Lower leg skin (tissue), 4 donors: ENCODE measurements around the gene TMEM115. TPM values are rescaled to one million over a fixed set of nuclear protein-coding genes. Genes with fewer than 3 reads are reported as not detected.

Experiments used
- DNase-seq, 2 donors: peaks; one replicate each; pipeline ENCODE4 v3.0.0-alpha.2; 2019; ENCODE audit warnings: low spot score in 2 of 2
- H3K4me3 ChIP-seq: fragments of 200-600 bp; sonication (generic); 2 replicates; pipeline ENCODE4 v1.5.1; 2017; ENCODE audit warnings: mild to moderate bottlenecking, low read depth; ENCODE audit not compliant: poor library complexity, severe bottlenecking
- POLR2A ChIP-seq, 2 donors: fragments of 450-650 bp; IDR thresholded peaks; one replicate each; pipeline ENCODE4 v1.6.1; 2016 to 2017; ENCODE audit warnings: antibody characterized with exemption in 2 of 2, mild to moderate bottlenecking in 1 of 2, moderate library complexity in 1 of 2
- WGBS, 2 donors: methylation state at CpG; one replicate each; pipeline ENCODE4 v1.1.5; 2018; 5-methylcytosine and 5-hydroxymethylcytosine counted together
- intact Hi-C: fragments of 100-400 bp; cut with DNase I; formaldehyde crosslinking; loops from one replicate; pipeline ENCODE4 v1.15.0; 2023; ENCODE audit warnings: low total_unique reads
- total RNA-seq, 4 donors: library from RNA; depleted of rRNA; stranded (reverse); fragments of >200 nt; gene quantifications; one replicate each; pipeline ENCODE4 v1.1.0, GENCODE V29; 2016
- TF ChIP-seq, protein P1 (sequence below), 3 donors: fragments of 450-650 bp; IDR thresholded peaks; one replicate each; pipeline ENCODE4 v1.5.1; 2016; ENCODE audit warnings: antibody characterized with exemption in 3 of 3, mild to moderate bottlenecking in 3 of 3, moderate library complexity in 2 of 3

Gene TMEM115
- total RNA-seq, 4 donors from 2014 or later, result 90.5 to 92.7 (median 92.4) TPM

DNA sequence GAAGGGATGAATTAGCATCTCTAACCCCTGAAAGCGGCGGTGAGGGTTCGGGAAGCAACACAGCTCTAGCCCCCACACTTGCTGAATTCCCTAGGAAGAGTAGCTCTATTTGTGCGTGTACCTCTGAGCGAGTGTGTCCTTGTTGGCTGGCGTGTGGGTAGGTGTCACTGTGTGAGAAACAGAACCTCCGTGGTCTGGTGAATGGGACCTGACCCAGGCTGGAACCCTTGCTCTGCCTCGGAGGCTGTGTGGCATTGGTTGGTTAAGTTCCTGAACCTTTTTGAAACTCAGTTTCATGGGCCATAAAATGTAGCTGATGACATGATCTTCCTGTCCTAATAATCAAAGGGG is 414 bp upstream of the TMEM115 start:
- H3K4me3 ChIP-seq, result no peak overlapping the region
- no peak for DNase-seq
- intact Hi-C loops, result no loop called here
- TF ChIP-seq, protein P1, sequence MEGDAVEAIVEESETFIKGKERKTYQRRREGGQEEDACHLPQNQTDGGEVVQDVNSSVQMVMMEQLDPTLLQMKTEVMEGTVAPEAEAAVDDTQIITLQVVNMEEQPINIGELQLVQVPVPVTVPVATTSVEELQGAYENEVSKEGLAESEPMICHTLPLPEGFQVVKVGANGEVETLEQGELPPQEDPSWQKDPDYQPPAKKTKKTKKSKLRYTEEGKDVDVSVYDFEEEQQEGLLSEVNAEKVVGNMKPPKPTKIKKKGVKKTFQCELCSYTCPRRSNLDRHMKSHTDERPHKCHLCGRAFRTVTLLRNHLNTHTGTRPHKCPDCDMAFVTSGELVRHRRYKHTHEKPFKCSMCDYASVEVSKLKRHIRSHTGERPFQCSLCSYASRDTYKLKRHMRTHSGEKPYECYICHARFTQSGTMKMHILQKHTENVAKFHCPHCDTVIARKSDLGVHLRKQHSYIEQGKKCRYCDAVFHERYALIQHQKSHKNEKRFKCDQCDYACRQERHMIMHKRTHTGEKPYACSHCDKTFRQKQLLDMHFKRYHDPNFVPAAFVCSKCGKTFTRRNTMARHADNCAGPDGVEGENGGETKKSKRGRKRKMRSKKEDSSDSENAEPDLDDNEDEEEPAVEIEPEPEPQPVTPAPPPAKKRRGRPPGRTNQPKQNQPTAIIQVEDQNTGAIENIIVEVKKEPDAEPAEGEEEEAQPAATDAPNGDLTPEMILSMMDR (IDR thresholded peaks at IDR 0.05), result no peak
- TF ChIP-seq POLR2A (IDR thresholded peaks at IDR 0.05), result no peak
- 22 to 29% methylated on average over 8 of the region's 8 CpGs for WGBS, 2 donors

DNA sequence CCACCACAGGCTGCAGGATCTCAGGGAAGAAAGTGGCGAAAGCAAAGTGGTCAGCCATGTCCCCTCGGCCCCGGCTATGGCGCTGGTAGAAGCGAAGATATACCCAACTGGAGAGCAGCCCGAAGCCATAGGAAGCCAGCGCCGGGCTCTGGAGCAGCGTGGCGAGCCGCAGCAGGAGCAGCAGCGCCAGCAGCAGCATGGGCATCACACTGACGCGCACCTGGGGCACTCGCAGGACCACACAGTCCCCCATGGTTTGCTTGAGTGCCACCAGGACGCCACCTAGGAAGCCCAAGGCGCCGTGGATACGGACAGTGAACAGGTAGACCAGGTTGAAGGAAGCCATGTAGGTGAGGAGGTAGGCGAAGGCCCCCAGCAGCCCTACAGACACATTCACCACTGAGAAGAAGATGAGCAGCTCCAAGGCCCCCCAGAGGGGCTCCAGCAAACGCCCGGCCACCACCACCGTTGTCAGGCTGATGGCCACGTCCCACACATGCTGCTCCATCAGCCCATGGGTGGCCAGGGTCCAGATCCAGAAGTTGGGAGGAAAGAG is 888 bp downstream of the TMEM115 start:
- 23 to 37% methylated on average over 23 to 24 of the region's 24 CpGs for WGBS, 2 donors
- DNase-seq, result no peak
- intact Hi-C loops, result no loop called here
- no peak for TF ChIP-seq POLR2A (IDR thresholded peaks at IDR 0.05)
- TF ChIP-seq, protein P1 (IDR thresholded peaks at IDR 0.05), result no peak
- peak overlapping the region; percentile 66 for H3K4me3 ChIP-seq

DNA sequence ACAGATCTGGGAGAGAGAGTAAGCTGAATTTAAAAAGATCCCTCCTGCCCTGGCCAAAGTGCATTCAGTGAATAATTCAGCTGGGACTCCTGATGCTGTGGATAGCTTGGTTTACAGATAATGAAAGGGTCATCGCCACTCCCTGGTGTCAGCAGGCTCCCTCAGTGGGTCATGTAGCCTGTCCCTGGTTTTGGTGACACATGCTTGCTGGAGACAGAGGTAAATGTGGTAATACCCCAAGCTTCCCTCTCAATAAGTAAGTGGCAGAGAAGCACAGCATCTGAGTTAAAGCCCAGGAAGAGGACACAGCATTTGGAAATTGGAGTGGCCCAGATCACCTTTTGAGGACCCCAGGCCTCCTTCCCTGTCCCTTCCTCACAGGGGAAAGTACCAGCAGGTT is 1.8 kb downstream of the TMEM115 start:
- H3K4me3 ChIP-seq, result no peak overlapping the region
- intact Hi-C loops, result no loop called here
- whole genome bisulfite sequencing, 2 donors, result 71% methylated on average over 1 of the region's 1 CpG
- no peak for DNase-seq
- TF ChIP-seq POLR2A (IDR thresholded peaks at IDR 0.05), result no peak
- TF ChIP-seq, protein P1 (IDR thresholded peaks at IDR 0.05), result no peak

DNA sequence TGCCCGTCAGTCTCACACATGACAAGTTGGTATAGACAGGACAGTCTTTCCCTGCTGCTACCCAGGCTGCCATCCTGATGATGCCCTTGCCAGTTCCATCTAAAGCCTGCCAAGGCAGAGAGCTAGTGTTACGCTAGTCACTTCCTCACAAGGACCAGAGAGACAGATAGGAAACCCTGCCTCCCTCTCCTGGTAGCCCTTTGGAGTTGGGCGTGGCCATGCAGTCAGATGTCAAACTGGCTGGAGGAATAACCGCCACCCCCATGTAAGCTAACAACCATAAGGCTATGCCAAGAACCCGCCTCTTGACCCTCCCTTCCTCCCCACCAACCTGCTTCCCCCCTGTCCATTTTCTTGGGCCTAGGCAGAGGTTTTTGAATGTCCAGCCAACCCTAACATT is 2.8 kb downstream of the TMEM115 start:
- H3K4me3 ChIP-seq, result no peak overlapping the region
- no peak for DNase-seq

DNA sequence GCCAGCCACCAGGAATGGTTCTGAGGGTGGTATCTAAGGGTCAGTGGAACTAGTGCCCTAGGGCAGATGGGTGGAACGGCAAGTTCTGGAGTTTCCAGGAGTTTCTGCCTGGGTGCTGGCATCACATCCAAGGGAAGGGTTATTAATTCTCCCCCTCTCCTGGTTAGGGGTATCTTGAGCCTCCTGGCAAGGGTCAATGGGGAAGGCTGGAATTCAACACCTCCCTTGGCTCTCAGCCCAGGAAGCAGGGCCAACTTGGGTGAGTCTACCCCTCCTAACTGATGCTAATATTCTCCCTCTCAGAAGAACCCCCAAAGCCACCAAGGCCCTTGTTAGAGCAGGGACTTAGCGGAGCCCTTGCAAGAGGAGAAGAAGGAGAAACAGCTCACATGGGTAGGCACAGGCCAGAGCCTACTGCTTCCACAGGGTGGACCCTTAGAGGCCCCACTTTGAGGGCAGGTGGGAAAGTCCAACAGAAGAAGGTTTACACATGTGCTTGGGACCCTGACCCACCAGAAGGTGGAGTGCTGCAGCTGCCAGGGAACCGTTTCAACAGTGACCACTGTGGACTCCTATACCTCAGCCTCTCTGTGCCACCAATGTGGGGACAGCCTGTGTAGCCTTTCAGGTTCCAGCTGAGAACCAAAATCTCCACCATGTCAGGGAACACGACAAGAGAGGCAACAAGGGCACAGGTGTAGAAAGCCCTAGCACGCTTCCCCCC is 3.3 kb downstream of the TMEM115 start:
- no peak for TF ChIP-seq POLR2A (IDR thresholded peaks at IDR 0.05)
- TF ChIP-seq, protein P1 (IDR thresholded peaks at IDR 0.05), result no peak
- H3K4me3 ChIP-seq, result no peak overlapping the region
- DNase-seq, result no peak
- intact Hi-C loops, result no loop called here
- WGBS, 2 donors, result 53 to 57% methylated on average over 5 of the region's 5 CpGs

More for the DNA sequence above, 2.8 kb downstream of the TMEM115 start:
- TF ChIP-seq, protein P1 (IDR thresholded peaks at IDR 0.05), result no peak
- TF ChIP-seq POLR2A (IDR thresholded peaks at IDR 0.05), result no peak
- 36 to 39% methylated on average over 5 of the region's 5 CpGs for WGBS, 2 donors
- intact Hi-C loops, result no loop called here
